Limb (tissue), 2 donors: Measurements from ENCODE around the gene ST3GAL4.
A peak's percentile ranks its signal among the peaks of the same experiment; 100 is the strongest.
"Not testable (repeated sequence)": the region's sequence is repeated elsewhere in the genome, so short reads cannot be mapped to it uniquely, and the experiment has no call there.

Source experiments
- DNase-seq, 2 donors: peaks; one replicate each; pipeline ENCODE4 v3.0.0-alpha.2; 2016; ENCODE audit errors: extremely low spot score in 2 of 2

The ST3GAL4 gene

GRCh38 chr11:126384449-126385070, 29.1 kb downstream of the ST3GAL4 start:
- peak in 1 of 2 donors; percentile 26 for DNase-seq

DNA sequence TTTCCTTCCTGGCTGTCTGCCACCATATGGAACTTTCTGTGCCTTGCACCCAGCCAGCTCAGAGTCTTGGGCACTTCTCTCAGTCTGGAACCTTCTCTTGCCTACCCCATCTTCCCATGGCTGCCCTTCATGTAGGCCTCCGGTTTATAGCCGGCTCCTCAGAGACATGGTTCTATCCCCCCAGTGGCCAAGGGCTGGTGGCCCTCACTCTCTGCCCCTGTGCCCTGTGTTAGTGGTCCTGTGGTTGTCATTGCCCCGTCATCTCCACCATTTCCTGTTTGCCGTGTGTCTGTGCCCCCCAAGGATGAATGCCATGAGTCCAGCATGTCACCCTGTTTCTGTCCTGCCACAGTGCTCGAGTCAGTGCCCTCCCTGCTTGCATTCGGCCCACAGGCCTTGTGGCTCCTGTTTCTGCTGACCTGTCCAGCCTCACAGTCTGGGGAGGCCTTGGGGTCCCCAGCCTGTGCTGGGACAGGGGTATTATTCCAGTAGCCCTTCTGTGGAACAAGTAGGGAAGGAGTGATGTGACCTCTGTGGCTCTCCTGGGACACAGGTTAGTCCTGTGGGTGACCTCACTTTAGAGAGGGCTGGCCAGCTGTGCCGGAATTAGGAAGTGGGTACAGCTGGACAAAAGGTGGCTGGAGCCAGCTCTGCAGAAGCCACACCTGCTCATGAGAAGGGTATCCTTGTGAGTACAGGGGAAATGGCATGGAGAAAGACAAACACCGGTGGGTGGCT, 30.7 kb downstream of the ST3GAL4 start:
- no peak for DNase-seq

- not testable (repeated sequence) for DNase-seq
Measured at GRCh38 chr11:126386729-126387071, 31.2 kb downstream of the ST3GAL4 start.

- no peak for DNase-seq
Measured at GRCh38 chr11:126387857-126388256, 32.4 kb downstream of the ST3GAL4 start.

GRCh38 chr11:126390272-126390867, 34.9 kb downstream of the ST3GAL4 start:
- DNase-seq: no peak

DNA sequence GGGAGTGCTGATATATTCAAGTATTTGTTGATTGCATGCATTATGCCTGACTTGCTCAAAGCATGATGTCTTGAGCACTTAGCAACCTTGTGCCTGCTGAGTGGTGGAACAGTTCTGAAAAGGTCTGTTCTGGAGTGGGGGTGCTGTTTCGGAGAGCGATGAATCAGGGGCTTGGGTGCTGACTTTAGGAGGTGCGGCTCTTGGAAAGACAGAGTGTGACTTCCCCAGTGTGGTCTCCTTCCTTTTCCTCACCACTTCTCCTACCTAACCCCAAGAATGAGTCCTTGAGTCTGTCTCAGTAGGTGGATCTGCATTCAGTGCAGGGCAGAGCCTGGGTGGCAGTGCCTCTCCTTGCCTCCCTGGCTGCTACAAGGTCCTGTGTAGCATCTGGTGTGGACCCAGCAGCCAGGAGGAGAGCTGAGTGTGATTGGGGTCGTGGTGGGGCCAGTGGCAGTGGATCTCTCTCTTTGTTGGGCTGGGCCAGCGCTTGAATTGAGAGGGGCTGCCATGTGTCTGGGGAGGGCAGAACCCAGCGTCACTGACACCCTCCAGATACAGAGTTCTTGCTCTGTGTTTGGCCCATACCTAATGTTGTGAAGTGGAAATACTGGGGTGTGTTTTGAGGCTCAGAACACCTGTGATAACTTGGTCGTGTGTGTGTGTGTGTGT, 35.9 kb downstream of the ST3GAL4 start:
- no peak for DNase-seq

DNA sequence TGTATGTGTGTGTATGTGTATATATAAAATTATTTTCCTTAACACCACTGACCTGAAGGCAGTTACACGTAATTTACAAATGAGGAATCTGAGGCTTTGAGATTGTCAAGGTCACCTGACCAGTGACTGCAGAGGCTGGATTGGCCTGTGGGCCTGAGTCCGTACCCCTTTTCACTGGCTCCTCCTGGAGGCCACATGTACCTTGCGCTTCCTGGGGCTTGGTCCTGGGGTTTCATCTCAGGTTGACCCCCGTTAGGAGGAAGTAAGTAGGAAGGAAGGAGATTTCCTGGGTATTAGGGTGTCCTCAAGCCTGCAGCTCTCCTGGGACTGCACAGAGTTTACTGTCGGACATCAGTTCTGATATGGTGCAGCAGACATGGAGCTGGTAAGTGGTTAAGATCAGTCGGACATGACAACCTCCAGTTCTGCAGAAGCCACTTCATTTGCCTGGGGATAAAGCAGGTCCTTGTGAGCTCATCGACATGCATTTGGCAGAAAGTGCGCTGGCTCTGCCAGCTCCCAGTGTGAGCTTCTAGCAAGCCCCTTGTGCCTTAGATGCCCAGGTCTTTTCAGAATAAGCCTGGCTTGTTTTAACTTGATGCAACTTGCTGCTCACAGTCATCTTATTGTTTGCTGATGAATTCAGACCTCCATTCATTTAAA, 36.6 kb downstream of the ST3GAL4 start:
- no peak for DNase-seq

GRCh38 chr11:126392633-126393013, 37.1 kb downstream of the ST3GAL4 start:
- no peak for DNase-seq

- peak in 1 of 2 donors; percentile 11 for DNase-seq
Measured at GRCh38 chr11:126393143-126393542, 37.7 kb downstream of the ST3GAL4 start.

GRCh38 chr11:126394036-126394435, 38.5 kb downstream of the ST3GAL4 start:
- no peak for DNase-seq

- DNase-seq: not testable (repeated sequence)
Measured at GRCh38 chr11:126394634-126395072, 39.2 kb downstream of the ST3GAL4 start.

- DNase-seq: not testable (repeated sequence)
Measured at GRCh38 chr11:126395784-126396183, 40.3 kb downstream of the ST3GAL4 start.

GRCh38 chr11:126396266-126396665, 40.8 kb downstream of the ST3GAL4 start:
- DNase-seq: not testable (repeated sequence)

DNA sequence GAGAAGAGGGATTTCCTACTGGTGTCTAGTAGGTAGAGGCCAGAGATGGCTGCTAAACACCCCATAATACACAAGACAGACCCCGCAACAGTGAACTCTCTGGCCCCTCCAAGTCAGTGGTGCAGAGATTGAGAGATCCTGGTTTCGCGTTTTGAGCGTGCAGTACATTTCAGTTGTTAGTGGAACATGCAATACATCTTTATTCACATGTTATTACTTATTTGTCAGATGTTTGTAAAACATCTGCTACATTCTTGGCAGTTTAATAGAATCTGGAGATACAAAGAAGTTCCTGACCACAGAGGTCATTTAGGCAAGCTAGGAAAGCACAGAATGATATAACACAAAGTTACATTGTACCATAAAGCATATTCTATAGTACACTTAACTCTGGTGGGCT, 41.5 kb downstream of the ST3GAL4 start:
- no peak for DNase-seq

DNA sequence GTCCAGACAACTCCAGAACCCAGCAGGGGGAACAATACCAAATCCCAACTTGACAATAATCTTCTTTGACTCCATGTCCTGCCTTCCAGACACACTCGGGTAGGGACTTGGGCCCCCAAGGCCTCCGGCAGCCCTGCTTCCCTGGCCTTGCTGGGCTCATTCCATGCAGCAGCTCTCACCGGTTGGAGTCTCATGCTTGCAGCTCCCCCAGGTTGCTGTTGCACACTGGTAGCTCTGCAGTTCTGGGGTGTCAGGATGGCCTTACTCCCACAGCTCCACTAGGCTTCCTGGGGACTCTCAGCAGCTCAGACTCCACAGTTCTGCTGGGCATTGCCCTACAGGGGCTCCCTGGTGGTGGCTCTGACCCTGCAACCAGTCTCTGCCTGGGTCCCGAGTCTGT, 42.8 kb downstream of the ST3GAL4 start:
- DNase-seq: no peak

DNA sequence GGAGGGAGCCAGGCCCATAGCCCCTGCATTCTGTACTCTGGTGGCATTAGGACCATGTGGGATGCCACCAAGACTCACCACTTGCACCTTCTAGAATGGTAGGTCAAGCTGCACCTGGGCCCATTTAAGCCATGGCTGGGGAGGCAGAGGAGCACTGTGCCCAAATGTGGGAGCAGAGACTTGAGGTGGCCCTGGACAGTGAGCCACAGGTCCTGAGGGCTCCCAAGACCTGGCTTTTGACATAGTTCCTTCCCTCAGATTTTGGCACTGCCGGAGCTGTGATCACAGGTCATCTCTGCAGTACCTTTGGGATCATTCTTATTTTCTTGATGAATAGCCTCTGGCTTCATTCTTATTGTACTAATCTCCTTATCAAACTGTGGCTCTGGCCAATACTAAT, 43.2 kb downstream of the ST3GAL4 start:
- DNase-seq: no peak

DNA sequence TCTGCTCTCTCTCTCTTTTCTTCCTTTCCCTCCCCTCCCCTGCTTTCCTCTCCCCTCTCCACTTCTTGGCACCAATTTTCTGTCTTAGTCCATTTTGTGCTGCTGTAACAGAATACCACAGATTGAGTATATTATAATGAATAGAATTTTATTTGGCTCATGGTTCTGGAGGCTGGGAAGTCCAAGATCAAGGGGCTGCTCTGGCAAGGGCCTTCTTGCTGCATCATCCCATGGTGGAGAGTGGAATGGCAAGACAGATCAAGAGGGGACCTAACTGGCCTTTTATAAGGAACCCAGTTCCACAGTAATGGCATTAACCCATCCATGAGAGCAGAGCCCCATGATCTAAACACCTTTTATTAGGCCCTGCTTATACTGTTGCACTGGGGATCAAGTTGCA, 44.5 kb downstream of the ST3GAL4 start:
- DNase-seq: no peak

- no peak for DNase-seq
Measured at GRCh38 chr11:126400479-126400878, 45.0 kb downstream of the ST3GAL4 start.

- no peak for DNase-seq
Measured at GRCh38 chr11:126403022-126403581, 47.6 kb downstream of the ST3GAL4 start.

GRCh38 chr11:126403658-126404057, 48.2 kb downstream of the ST3GAL4 start:
- no peak for DNase-seq

DNA sequence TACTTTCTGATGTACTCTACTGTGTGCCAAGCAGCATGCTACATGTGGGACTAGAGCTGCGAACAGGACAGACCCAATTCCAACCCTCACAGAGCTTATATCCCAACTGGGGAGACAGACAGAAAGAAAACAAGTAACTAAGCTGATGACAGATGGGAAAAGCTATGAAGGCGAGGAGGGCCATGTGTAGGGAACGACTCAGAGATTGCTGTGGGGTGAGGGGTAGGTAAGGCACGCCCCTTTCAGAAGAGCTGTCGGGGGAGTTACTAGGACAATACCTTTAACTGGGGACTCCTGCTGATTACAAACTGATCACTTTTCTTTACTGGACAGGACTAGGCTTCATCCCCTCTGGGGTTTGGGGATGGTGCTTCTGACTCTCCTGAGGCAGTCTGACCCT, 48.9 kb downstream of the ST3GAL4 start:
- DNase-seq: no peak
